GM18951 (cell line): ENCODE measurements around the gene MAPKAP1.

ENCODE experiments used
- POLR2A ChIP-seq: IDR thresholded peaks from 4 replicates; pipeline ENCODE4 v1.6.1; 2011; ENCODE audit warnings: mild to moderate bottlenecking; ENCODE audit not compliant: insufficient read length, insufficient read depth; ENCODE audit errors: extremely low read depth
- in situ Hi-C: fragments of 300-500 bp; cut with MboI; formaldehyde crosslinking; loops from one replicate; pipeline ENCODE4 v1.12.0; 2022; ENCODE audit warnings: low sequenced_read_pairs, mixed read lengths, inconsistent platforms; ENCODE audit not compliant: unreplicated experiment

MAPKAP1 gene

GRCh38 chr9:125654121-125654520 is 52.9 kb downstream of the MAPKAP1 start:
- TF ChIP-seq POLR2A = no peak
- in situ Hi-C loops = no loop called here

DNA sequence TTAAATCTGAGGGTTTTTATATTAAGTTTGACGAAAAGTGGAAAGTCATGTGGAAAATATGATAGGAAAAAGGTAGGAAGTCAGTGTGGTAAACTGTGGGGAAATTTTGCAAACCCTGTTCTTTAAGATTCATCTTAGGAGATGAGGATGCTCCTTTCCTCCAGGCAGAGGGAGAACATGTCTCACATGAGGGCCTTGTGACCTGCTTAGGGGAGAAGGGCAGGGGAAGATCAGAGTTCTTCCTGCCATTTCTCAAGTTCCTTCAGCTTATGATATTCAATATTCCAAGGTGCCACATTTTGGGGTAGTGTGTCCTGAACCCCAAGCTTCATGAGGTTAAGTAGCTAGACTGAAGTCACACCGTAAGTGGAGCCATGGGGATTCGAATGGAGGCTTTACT is 53.7 kb downstream of the MAPKAP1 start:
- TF ChIP-seq POLR2A = no peak
- in situ Hi-C loops = no loop called here

DNA sequence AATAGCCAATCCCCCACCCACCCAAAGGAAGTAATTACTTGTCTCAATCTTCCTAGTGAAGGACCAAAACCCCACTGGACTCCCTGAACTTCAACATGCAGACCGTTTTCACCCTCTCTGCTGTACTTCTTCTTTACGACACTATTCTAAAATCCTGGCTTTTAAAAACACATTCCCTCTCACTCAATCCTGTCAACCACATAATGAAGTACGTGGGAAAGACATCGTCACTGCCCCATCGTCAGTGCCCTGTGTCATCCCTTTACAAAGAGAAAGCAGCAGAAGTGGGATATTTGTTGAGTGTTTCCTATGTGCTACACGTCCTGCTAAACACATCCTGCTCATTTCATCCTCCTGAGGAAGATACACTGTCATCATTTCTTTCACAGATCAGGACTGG is 54.2 kb downstream of the MAPKAP1 start:
- in situ Hi-C loops = no loop called here
- TF ChIP-seq POLR2A = no peak

GRCh38 chr9:125652233-125652594 is 54.8 kb downstream of the MAPKAP1 start:
- in situ Hi-C loops = no loop called here
- no peak for TF ChIP-seq POLR2A

DNA sequence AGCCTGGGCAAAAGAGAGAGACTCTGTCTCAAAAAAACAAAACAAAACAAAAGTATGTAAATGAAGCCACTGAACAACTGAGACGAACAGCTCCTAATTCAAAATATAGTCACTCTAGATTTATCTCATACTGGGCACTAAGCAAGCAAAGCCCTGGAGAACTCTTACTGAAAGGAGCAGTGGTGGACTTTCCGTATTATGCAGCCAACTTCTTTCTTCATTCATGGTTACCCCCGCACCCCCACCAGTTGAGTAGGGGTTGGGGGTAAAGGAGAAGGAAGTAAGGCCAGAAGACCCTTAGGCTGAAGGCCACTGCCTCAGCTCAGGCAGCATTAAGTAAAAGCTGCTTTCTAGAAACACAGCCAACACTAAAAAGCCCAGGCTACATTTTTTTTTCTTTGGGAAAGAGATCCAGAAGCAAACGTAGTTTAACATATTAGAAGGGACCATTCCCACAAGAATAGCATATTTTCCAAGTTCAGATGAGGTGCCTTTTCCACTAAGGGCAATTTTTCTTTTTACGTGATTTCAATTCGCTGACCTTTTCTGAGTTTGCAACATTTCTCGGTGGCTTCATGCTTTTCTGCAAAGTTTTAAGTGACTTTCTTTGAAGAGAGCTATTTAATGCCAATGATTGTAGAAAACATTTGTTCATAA is 55.3 kb downstream of the MAPKAP1 start:
- in situ Hi-C loops = no loop called here
- TF ChIP-seq POLR2A = no peak

DNA sequence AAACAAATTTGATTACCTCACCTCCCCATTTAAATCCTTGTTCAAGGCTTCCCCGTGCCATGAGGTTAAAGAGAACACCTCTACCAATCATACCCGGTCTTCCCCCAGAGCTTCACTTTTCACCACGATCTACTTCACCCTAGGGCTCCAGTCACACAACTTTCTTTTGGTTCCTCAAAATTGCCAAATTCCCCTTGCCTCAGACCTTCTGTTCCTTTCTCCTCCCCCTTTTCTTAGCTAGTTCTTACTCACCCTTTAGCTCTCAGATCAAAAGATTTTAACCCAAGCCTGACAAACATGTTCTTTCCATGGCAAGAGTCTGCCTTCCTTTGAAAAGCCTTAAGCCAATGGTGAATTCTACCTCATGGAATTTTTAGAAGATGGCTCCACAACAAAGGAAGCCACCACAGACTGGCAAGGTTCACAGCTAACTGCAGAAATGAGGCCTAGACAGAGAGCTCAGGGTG is 56.7 kb downstream of the MAPKAP1 start:
- no peak for TF ChIP-seq POLR2A
- in situ Hi-C loops = no loop called here

DNA sequence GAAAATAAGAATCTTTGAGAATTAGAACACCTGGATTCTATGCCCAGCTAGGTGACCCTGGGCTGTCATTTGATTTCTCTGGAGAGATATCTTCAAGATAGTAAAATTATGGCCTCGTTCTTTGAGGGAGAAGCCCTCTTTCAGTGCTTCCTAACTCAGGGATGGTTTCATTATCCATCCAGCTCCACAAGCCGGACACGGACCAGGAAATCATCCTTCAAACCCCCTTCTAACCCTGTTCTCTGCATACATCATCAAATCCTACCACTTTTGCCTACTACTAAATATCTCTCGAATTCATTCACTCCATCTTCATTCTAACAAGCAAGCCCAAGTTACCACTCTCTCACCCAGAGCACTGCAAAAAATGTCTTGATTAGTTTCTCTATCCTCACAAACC is 57.2 kb downstream of the MAPKAP1 start:
- TF ChIP-seq POLR2A = no peak
- in situ Hi-C loops = loop anchor here (25.0 kb wide), 1 partner anchor 112 kb away; no protein-coding TSS in a partner anchor

GRCh38 chr9:125649315-125649714 is 57.7 kb downstream of the MAPKAP1 start:
- no peak for TF ChIP-seq POLR2A
- in situ Hi-C loops = loop anchor here (25.0 kb wide), 1 partner anchor 113 kb away; no protein-coding TSS in a partner anchor

DNA sequence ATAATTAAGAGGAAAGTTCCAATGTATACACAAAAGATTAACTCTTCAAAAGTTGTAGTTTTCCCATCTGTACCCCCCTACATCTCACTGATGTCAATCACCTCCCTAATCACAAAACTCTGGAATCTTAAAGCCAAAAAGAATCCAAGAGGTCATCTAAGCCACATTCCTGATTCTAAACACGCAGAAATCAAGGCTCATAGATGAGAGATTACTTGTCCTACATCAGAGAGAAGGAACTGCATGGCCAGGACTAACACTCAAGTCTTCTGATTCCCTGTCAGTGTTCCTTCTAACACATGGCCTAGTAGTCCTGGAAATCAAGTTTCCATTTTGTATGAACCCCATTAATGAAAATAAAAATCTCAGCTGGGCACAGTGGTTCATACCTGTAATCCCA is 58.7 kb downstream of the MAPKAP1 start:
- in situ Hi-C loops = loop anchor here (25.0 kb wide), 1 partner anchor 114 kb away; no protein-coding TSS in a partner anchor
- TF ChIP-seq POLR2A = no peak

DNA sequence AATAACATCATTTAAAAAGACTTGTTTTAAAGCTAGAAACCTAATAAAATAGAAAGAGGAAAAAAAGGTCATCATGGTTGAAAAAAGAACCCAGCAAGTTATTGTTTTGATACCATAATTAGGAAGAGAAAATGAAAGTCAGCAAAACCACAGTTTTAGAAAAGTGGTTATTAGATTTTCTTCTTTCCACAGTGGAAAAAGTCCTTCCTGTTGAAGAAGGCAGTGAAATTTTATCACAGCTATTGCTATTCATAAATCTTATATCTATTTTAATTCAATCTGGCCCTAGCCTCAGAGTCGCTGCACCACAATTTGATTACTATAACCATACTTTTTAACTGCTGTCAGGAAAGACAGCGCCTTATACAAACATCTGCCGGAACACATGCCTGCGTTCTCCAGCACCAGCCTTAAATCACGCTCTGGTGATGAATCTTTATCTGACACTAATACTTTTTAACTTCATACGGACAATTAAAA is 60.3 kb downstream of the MAPKAP1 start:
- in situ Hi-C loops = loop anchor here (25.0 kb wide), 1 partner anchor 116 kb away; no protein-coding TSS in a partner anchor
- no peak for TF ChIP-seq POLR2A

- TF ChIP-seq POLR2A = no peak
- in situ Hi-C loops = loop anchor here (25.0 kb wide), 1 partner anchor 116 kb away; no protein-coding TSS in a partner anchor
These were observed 60.8 kb downstream of the MAPKAP1 start for GRCh38 chr9:125646217-125646616.

DNA sequence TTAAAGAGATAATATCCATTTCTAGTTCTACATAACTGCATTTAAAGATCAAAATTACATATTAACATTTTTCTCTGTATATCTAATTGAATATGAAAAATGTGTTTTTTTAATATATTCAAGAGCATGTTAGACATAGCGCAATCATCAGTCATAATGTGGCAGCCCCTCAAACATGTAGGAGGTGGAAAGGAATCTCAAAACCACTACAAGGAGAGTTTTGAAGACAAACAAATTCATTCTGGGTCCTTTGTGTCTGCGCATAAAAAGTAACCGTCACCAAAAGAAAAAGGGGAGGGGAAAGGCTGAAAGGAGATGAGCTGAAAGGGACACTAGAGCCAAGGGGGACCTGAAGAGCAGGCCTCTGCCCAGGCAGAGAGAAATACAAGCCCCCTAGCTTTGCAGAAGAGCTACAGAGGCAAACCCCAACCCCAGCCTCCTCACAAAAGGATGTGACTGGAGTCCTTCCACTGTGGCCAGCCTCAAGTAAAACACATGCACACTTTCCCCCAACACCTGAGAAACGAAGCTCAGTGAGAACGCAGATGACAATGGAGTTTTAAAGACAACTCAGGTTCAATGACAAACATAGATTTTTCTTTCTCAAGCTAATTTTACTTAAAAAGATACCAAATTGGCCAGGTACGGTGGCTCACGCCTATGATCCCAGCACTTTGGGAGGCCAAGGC is 62.0 kb downstream of the MAPKAP1 start:
- TF ChIP-seq POLR2A = no peak
- in situ Hi-C loops = loop anchor here (25.0 kb wide), 1 partner anchor 117 kb away; no protein-coding TSS in a partner anchor

- in situ Hi-C loops = loop anchor here (25.0 kb wide), 1 partner anchor 120 kb away; no protein-coding TSS in a partner anchor
These were observed 64.7 kb downstream of the MAPKAP1 start for GRCh38 chr9:125642311-125642710.

More at GRCh38 chr9:125642311-125642710, 64.7 kb downstream of the MAPKAP1 start:
- no peak for TF ChIP-seq POLR2A
